GM12892 (cell line): ENCODE measurements around the gene BICC1.

ENCODE experiments used
- POLR2A ChIP-seq: IDR thresholded peaks from 2 replicates; pipeline ENCODE4 v1.6.1; 2011; ENCODE audit warnings: low read depth, low read length, control low read depth
- POLR2AphosphoS5 ChIP-seq: IDR thresholded peaks from 2 replicates; pipeline ENCODE4 v1.6.1; 2011; ENCODE audit warnings: low read depth, low read length, control low read depth
- TAF1 ChIP-seq: IDR thresholded peaks from 2 replicates; pipeline ENCODE4 v1.6.1; 2011; ENCODE audit warnings: low read depth, mild to moderate bottlenecking, control low read depth, low read length, borderline replicate concordance

- TF ChIP-seq POLR2A (no peak), POLR2AphosphoS5 (no peak), TAF1 (no peak)
These were observed 266.3 kb downstream of the BICC1 start for GRCh38 chr10:58778966-58779365.
